Activated CD8-positive, alpha-beta memory T cell treated with anti-CD3 and anti-CD28 coated beads for 1 hour (primary cell): ENCODE measurements around the gene PLA2G2E.
"Not testable (repeated sequence)": the region's sequence is repeated elsewhere in the genome, so short reads cannot be mapped to it uniquely, and the experiment has no call there.

Source experiments
- DNase-seq, 2 donors: peaks; one replicate each; pipeline ENCODE4 v3.0.0-alpha.2; 2020; ENCODE audit warnings: low read depth in 1 of 2; ENCODE audit errors: extremely low read depth in 1 of 2

Gene PLA2G2E

DNA sequence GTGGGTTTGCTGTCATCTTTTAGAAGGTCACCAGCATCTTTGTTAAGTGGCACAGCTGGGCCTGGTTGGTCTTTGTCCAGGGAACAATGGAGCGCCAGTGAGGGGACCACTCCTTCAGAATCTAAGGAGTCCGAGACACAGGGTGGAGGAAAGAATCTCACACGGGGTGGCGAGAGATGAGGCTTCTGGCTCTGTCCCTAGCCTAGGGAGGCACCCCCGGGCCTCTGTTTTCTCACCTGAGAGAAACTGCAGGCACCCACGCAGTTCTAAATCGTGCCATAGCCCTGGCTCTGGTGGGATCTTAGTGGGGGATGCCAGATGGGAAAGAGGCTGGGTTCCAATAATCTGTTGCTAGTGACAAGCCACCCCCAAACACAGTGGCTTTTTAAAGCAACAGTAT lies 10.9 kb upstream of the PLA2G2E start:
- no peak for DNase-seq

DNA sequence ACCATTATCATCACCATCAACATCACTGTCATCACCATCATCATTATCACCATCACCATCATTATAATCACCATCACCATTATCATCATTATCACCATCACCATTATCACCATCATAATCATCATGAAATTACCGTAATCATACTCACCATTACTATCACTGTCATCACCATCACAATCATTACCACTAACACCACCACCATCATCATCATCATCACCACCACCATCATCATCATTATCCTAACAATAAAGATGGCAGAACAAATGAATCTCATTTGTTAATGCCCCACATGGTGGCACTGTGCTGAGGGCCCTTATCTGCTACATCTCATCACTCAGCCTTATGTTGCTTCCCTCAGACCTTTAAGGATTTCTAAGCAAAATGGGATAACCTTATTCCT lies 9.4 kb upstream of the PLA2G2E start:
- DNase-seq, result no peak

- DNase-seq, result not testable (repeated sequence)
Measured at GRCh38 chr1:19927130-19927421, 3.7 kb upstream of the PLA2G2E start.

- DNase-seq, result no peak
Measured at GRCh38 chr1:19926296-19927129, 3.1 kb upstream of the PLA2G2E start.

DNA sequence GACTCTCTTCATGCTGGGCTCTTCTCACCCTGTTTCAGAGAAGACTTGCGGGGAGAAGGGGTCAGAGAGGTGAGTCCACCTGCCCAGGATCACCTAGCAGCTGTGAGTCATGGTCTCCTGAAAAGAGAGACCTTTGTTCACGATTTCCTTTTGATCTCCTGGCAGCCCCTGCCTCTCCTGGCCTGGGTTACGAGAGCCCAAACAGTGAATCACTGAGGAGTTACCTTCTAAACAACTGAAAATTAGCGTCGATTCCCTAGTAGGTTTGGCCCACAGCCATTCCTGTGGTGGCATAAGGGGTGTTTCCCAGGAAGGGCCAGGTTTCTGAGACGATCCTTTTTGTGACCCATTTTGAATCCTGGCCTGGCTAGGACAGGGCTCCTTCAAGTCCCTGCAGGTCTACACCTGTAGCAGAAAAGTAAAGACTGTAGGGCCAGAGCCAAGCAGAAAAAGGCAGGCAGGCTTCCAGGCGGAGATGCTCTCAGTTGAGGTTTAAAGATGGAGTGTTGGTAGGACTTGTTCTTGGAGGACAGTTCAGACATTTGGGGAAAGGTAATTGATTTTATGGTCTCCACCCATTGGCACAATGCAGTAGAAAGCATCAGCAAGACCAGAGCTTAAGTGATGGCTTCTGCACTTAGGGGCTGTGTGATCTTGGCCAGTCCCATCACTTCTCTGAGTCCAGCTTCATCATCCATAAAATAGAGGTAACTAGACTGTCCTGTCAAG lies 2.1 kb upstream of the PLA2G2E start:
- no peak for DNase-seq

DNA sequence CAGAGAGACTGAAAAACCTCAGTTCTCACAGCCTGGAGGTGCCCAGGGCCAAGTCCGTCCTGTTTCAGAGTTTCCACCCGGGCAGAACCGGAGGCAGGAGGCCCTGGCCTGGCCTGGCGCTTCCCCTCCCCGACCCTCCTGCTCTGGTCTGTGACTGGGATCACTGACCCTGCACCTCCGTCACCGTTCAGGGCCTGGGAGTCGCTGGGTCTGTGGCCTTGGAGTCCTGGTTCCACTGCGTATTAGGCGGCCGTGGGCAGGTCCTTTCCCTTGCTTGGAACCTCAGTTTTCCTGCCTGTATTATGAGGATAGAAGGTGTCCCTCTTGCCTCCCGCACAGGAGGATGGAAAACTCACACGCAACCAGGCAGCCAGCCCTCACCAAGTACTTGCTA lies 533 bp upstream of the PLA2G2E start:
- DNase-seq, result no peak

- DNase-seq, result no peak
Measured at GRCh38 chr1:19922015-19922688, 1.3 kb downstream of the PLA2G2E start.

DNA sequence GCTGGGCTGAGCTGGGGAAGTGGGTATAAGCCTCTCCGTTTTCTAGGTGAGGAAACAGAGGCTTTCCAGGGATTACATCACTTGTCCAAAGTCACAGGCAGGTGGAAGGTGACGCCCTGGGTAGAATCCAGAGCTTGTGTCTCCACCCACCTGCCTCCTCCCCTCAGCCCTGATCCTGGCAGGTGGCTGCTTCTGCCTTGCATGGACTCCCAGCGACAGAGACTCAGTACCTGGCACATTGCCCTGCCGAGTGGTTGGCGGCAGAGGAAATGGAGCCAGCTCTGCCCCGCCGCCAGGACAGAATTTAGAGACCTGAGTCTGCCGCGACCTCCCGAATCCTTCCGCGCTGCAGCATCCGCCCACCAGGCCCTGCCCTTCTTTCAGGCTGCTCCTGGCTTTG lies 2.1 kb downstream of the PLA2G2E start:
- no peak for DNase-seq

DNA sequence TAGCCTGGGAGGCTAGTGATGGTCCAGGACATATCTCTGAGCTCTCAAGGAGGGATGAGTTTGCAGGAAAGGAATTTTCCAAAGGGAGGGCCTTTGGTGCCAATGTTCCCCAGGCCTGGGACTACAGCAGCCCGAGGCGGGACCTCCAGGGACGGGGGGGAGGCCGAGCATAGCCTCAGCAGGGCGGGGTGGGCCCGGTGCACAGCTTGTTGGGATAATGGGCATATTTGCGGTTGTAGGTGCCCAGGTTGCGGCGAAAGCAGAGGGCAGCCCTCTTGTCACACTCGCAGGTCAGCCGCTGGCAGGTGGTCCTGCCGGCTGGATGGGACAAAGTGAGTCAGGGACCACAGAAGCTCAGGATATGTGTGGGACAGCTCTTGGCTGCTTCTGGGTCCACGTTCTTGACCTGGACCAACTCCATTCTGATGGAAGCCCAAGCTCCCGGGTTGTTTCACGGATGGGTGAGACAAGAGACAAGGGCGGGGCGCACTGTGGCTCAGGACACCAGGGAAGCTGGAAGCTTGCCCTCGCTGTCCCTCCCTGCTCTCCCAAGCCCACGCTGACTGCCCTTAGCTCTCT lies 3.2 kb downstream of the PLA2G2E start:
- DNase-seq, result no peak

GRCh38 chr1:19918057-19918456 lies 5.4 kb downstream of the PLA2G2E start:
- peak; percentile 57 to 69 for DNase-seq

GRCh38 chr1:19910650-19911049 lies 12.8 kb downstream of the PLA2G2E start:
- no peak for DNase-seq

DNA sequence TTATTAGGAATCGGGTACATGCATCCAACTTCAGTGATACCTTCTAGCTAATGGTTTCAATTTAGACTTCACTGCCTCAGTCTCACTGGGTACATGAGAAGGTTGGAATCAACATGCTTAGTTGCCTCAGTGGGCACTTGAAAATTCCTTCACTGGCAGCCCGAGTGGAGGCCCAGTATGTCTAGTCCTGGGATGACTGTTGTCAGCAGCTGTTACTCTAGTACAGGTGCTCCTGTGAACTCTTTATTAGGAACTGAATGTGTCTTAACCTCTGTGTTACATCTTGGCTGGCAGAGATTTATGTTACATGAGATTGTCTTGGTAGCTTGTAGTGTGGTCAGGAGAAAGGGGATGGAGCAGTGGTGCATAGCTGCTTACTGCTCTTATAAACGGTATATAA lies 13.4 kb downstream of the PLA2G2E start:
- DNase-seq, result no peak

- no peak for DNase-seq
Measured at GRCh38 chr1:19909392-19909791, 14.0 kb downstream of the PLA2G2E start.

GRCh38 chr1:19907456-19907855 lies 16.0 kb downstream of the PLA2G2E start:
- DNase-seq, result no peak

GRCh38 chr1:19903621-19904020 lies 19.8 kb downstream of the PLA2G2E start:
- no peak for DNase-seq

DNA sequence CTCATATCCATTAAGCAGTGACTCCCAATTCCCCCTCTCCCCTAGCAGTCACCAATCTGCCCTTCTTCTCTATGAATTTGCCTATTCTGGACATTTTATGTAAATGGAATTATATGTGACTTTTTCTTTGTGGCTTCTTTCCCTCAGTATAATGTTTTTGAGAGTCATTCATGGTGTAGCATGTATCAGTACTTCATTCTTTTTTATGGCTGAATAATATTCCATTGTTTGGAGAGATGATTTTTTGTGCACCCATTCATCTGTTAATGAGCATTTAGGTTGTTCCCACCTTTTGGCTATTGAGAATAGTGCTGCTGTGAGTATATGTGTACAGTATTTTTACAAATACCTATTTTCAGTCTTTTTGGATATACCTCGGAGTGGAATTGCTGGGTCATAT lies 21.8 kb downstream of the PLA2G2E start:
- DNase-seq, result no peak

DNA sequence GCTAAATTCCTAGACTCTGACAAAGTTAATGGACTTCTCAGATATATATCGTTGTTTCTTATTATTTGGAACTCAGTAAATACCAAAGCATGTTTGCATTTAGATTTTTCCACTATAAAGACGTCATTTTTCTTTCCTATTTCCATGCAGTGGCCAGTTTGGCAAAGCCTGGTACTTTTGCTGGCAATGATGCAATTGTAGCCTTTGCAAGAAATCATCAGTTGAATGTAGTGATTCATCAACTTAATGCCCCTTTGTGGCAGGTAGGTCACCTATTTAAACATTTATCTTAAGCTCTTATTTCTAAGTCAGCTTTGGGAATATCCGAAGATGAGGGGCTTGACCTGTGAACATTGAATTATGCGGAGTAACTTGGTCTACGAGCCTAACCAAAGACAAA lies 29.2 kb downstream of the PLA2G2E start:
- DNase-seq, result no peak

DNA sequence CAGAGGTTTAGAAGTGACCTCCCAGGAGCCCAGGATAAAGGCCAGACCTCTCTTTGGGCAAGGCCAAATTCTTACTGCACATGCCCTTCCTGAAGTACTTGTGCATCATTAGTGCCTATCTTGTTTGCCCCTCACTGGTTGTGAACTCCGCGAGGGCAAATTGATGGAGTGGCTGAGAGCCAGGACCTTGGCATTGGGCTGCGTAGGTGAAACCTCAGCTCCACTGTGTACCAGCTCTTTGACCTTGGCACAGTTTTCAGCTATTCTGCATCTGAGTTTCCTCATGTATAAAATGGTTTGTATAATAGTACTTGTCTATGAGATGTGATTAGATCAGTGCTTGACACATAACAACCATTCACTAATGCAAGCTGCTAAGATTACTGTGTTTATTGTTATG lies 29.7 kb downstream of the PLA2G2E start:
- no peak for DNase-seq

DNA sequence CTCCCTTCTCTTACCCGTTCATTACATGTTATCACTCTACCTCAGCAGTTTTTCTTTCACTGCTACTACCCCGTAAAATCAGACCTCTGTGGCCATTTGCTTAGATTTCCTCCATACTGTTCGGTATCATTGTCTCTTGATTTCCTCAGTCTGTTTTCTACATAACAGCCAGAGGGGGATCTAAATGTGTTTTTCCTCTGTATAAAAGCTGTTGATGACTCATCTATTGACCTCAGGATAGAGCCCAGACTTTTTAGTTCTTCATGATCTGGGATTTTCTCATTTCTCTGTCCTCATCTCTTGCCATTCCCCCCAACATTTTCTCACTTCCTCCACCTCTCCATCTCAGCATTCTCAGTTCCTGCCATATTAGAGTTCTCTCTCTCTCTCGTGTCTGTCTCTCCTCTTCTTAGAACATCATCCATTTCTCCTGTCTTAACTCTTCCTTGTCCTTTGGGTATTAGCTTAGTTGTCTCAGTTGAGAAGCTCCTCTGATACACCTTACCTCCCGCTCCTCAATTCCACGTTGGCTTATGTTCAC lies 30.7 kb downstream of the PLA2G2E start:
- no peak for DNase-seq

DNA sequence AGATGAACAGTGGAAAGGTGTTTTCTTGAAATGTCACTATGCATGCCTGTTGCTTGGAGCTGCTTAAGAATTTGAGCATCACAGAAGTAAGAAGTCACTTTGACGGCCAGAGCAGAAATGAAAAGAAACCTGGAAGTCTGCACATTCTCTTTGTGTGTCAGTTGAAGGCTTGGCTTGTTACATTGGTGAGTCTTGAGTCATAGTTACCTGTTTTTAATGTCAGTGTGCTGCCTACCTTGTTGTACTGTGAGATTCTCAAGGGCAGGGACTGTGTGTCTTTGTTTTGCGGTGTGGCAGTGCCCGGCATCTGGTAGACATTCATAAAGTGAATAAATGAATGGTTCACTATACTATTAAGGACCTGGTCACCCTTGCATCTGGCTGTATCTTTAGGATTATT lies 31.3 kb downstream of the PLA2G2E start:
- no peak for DNase-seq

- DNase-seq, result no peak
Measured at GRCh38 chr1:19889656-19890055, 33.8 kb downstream of the PLA2G2E start.
